GM12873 (cell line): ENCODE data around the gene GGA1.

Experiments
- TF ChIP-seq, protein P1 (sequence below): IDR thresholded peaks from 2 replicates; pipeline ENCODE4 v1.5.1; 2012; ENCODE audit warnings: low read depth, mild to moderate bottlenecking, moderate library complexity, low read length, control low read depth; ENCODE audit not compliant: insufficient read depth; ENCODE audit errors: missing control alignments

Gene GGA1

GRCh38 chr22:37609240-37610152 lies 862 bp downstream of the GGA1 start:
- TF ChIP-seq, protein P1, sequence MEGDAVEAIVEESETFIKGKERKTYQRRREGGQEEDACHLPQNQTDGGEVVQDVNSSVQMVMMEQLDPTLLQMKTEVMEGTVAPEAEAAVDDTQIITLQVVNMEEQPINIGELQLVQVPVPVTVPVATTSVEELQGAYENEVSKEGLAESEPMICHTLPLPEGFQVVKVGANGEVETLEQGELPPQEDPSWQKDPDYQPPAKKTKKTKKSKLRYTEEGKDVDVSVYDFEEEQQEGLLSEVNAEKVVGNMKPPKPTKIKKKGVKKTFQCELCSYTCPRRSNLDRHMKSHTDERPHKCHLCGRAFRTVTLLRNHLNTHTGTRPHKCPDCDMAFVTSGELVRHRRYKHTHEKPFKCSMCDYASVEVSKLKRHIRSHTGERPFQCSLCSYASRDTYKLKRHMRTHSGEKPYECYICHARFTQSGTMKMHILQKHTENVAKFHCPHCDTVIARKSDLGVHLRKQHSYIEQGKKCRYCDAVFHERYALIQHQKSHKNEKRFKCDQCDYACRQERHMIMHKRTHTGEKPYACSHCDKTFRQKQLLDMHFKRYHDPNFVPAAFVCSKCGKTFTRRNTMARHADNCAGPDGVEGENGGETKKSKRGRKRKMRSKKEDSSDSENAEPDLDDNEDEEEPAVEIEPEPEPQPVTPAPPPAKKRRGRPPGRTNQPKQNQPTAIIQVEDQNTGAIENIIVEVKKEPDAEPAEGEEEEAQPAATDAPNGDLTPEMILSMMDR = no peak

- TF ChIP-seq, protein P1 = no peak
These were observed 2.0 kb downstream of the GGA1 start for GRCh38 chr22:37610480-37611129.

GRCh38 chr22:37611207-37611606 lies 2.6 kb downstream of the GGA1 start:
- TF ChIP-seq, protein P1 = no peak

DNA sequence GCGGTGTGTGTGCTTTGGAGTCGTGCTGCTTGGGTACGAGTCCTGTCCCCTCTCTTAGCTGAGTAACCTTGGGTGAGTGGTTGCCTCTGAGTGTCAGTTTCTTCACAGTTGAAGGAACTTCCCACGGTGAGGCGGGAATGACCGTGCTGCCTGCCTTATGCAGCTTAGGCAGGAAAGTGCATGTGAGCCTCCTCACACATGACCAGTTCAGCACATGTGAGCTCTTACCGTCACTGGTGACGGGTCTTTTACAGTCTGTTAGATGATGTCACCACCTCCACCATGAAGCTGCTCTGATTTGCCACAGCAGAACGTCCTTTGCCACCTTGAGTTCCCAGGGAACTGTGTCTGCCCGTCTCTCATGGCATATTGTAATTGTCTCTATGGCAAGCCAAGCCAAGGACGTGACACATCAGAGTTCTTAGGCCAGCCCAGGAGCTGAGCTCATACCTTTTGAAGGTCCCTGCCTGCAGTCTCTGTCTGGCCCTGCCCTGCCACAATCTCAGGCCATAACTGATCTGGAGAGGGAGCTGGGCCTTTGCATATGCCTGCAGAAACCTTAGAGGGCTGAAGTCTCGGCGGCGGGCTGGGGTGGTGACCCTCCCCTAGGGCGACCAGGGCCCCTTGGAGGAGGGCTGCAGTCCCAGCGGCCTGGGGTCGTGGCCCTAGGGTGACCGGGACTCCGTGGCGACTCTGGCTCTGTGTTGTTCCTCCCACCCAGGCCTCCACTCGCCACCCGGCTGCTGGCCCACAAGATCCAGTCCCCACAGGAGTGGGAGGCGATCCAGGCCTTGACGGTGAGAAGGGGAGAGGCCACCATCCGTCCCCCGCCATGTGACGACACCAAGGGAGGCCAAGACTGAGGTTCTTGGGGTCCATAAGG lies 7.8 kb downstream of the GGA1 start:
- TF ChIP-seq, protein P1 = no peak

DNA sequence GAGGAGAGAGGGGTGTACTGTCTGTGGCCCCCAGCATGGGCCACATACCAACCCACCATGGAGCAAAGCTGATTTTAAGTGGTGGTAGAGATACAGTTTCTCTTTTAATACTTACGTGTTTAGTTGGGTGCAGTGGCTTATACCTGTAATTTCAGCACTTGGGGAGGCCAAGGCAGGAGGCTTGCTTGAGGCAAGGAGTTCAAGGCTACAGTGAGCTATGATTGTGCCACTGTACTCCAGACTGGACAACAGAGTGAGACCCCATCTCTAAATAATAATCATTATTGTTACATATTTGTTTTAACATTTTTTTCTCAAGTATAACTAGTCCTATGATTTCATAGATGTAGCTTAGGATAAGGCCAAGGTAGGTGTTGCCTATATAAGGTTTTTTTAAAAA lies 8.8 kb downstream of the GGA1 start:
- TF ChIP-seq, protein P1 = no peak

DNA sequence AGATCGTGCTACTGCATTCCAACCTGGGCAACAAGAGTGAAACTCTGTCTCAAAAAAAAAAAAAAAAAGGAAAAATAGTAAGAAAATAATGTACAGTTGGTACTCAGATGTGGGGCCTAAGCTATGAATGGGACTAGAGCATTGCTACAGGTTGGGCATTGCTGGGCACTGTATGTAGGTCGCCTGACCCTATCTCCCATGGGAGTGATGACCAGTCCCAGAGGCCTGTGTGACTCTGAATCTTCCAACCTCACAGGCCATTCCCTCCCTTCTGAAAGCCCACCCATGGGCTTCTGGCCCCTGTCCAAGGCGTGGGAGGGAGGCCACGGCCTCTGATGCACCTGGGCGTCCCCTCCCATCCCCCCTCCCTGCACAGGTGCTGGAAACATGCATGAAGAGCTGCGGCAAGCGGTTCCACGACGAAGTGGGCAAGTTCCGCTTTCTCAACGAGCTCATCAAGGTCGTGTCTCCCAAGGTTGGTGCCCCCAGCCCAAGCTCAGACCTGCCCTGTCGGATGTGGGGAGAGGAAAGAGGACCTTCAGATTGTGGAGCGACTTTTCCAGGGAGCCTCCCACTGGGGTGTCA lies 9.5 kb downstream of the GGA1 start:
- TF ChIP-seq, protein P1 = no peak

DNA sequence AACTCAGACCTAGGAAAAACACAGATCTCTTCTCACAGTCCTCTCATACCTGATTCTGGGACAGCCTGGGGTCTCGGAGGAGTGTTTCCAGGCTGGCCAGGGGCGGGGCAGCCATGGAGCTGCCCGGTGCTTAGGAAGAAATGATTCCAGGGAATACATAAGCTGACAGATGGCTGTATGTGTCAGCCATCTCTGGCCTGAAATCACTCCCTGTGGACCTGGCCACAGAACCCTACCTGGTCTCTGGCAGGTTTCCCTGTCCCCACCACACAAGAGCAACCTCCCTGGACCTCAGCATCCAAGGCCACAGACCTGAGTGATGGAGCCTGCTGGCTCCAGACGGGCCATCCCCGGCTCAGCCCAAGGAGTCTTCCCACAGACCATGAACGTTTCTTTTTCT lies 10.0 kb downstream of the GGA1 start:
- TF ChIP-seq, protein P1 = no peak
